C4-2B (cell line): ENCODE measurements around the gene COPS2.

Source experiments
- ZFX ChIP-seq: fragments of 450-650 bp; IDR thresholded peaks from 2 replicates; pipeline ENCODE4 v1.6.1; 2017
- TF ChIP-seq, protein P1 (sequence below): fragments of 450-650 bp; conservative IDR thresholded peaks from 2 replicates; pipeline ENCODE4 v1.5.1; 2017; ENCODE audit warnings: mild to moderate bottlenecking

DNA sequence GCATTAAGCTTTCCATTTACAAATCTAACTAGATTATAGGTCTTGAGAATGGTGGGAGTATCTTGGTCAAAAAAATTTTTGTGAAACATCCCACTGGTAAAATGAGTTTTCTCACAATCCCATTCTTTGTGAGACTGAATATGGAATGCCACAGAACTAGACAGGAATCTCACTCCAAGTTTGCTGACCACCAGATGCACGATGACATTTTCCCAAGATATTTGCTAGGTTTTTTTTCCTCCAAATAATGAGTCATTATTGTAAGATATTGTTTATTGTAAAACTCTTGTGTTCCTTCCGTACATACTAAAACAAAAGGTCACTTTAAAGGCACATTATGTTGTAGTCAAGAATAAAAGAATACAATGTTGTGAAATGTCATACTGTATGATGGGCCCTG lies 53.9 kb downstream of the COPS2 start:
- TF ChIP-seq, protein P1, sequence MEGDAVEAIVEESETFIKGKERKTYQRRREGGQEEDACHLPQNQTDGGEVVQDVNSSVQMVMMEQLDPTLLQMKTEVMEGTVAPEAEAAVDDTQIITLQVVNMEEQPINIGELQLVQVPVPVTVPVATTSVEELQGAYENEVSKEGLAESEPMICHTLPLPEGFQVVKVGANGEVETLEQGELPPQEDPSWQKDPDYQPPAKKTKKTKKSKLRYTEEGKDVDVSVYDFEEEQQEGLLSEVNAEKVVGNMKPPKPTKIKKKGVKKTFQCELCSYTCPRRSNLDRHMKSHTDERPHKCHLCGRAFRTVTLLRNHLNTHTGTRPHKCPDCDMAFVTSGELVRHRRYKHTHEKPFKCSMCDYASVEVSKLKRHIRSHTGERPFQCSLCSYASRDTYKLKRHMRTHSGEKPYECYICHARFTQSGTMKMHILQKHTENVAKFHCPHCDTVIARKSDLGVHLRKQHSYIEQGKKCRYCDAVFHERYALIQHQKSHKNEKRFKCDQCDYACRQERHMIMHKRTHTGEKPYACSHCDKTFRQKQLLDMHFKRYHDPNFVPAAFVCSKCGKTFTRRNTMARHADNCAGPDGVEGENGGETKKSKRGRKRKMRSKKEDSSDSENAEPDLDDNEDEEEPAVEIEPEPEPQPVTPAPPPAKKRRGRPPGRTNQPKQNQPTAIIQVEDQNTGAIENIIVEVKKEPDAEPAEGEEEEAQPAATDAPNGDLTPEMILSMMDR: no peak
- TF ChIP-seq ZFX: no peak
